Fibroblast of skin of right quadriceps (primary cell): ENCODE measurements around the gene GTF2A1.
"Not testable (repeated sequence)": the region's sequence is repeated elsewhere in the genome, so short reads cannot be mapped to it uniquely, and the experiment has no call there.

Source experiments
- DNase-seq: peaks from one replicate; pipeline ENCODE4 v3.0.0-alpha.2; 2013

GTF2A1 gene

GRCh38 chr14:81220830-81221578, at the start of gene GTF2A1:
Gene GTF2A1 (minus strand): TSS chr14:81220959. CDS start chr14:81220518, 441 bp downstream.
- DNase-seq: peak; percentile 97

- no peak for DNase-seq
Observed at GRCh38 chr14:81269979-81270375, 49.2 kb upstream of the GTF2A1 start.

DNA sequence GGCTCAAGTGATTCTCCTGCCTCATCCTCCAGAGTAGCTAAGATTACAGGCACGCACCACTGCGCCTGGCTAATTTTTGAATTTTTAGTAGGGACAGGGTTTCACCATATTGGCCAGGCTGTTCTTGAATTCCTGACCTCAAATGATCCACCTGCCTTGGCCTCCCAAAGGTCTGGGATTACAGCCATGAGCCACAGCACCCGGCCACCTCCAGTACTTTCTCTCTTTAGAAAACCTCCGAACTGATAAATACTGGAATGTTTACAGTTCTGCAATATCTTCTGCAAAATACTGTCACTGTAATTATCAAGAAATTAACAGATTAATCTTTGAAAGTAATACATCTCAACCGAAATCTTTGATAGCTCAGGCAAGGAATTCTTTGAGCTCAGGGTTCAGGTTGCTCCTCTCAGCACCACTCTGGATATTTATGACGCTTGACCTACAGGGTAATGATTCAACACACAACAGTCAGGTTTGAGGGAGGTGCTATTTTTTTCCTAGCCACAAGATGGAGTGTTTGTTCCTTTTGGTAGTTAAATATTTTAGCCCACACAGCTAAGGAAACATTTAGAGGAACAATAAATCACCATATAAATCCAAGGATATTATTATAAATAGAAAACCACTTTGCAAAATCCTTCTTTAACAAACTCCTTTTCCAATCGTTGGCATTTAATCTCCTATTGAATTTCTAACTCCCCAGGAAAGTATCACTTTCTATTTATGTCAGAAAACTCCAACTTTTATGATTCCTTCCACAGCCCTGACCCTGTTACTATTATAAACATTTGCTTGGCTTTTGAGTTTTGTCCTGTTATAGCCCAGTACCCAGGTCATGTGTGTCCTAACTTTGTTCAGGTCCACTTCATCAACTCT, 48.6 kb upstream of the GTF2A1 start:
- peak; percentile 64 for DNase-seq

DNA sequence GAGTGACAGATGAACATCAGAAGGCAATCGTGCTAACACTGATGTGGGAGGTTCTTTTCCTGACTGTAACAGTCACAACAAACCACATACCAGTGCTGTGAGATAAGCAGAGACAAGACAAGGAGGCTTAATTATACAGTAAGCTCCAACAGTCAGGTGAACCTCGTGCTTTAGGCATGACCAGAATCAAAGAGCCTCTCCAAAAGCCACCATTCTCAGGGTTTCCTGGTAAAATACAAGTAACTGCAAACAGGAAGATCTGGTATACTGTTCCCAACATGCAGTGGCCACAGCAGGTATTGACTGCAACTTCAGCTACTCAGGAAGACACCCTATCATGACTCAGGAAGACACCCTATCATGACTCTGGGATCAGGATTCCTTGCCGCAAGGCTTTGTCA, 47.3 kb upstream of the GTF2A1 start:
- DNase-seq: no peak

DNA sequence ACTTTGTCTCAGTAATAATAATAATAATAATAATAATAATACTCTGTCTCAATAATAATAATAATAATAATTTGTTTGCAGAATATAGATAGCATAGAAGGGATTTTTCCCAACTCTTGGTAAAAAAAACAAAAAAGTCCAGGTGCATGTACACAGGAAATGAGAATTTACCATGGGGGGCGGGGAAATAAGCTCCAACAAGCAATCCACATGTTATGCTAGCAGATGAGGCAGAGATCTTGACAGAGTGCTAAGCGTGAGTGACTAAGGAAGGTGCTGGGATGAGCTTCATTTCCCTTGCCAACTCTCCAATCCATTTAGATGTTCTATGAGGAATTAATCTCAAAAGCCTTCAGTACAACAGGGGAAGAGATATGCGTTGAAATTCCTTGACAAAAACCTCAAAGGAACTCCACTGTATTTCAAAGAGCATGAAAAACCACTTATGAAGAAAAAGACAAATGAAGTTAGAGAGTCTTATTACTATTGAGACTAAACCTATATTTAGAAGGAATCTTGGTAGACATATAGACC, 44.9 kb upstream of the GTF2A1 start:
- no peak for DNase-seq

DNA sequence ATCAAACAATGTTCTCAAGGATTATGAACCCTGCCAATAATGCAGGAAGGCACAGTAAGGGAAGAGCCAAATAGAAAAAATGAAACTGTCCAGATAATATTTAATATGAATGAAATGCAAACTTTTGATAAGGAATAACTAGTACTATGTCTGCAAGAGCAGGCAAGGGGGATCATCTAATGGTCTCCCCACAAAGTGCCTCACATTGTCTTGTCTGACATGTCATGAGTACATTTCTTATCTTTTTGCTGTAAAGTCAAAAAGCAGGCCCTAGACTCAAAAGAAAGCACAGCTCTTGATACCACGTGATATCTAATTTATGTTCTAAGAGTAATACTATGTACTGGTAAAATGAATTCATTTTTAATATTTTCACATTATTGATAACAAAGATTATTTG, 43.9 kb upstream of the GTF2A1 start:
- no peak for DNase-seq

- no peak for DNase-seq
Observed at GRCh38 chr14:81263777-81264410, 43.1 kb upstream of the GTF2A1 start.

- peak; percentile 5 for DNase-seq
Observed at GRCh38 chr14:81261176-81261575, 40.4 kb upstream of the GTF2A1 start.

DNA sequence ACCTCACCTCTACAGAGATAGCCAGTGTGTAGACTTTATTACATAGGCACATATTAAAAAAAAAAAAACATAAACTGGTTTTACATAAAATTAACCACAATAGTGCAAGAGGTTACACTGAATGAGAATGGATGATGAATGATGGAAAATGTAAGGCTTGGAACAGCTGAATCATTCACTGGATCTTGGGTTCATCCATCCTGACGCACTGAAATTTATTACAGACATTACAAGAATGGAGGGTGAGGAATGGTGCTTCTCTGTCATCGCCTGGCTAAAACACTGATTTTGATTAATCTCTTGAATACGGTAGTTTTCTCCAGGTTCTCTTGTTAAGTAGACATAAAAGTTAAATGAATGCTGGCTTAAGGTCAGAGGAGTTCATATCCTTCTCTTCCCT, 40.0 kb upstream of the GTF2A1 start:
- peak; percentile 9 for DNase-seq

- DNase-seq: no peak
Observed at GRCh38 chr14:81256289-81256960, 35.7 kb upstream of the GTF2A1 start.

GRCh38 chr14:81252278-81252677, 31.5 kb upstream of the GTF2A1 start:
- no peak for DNase-seq

DNA sequence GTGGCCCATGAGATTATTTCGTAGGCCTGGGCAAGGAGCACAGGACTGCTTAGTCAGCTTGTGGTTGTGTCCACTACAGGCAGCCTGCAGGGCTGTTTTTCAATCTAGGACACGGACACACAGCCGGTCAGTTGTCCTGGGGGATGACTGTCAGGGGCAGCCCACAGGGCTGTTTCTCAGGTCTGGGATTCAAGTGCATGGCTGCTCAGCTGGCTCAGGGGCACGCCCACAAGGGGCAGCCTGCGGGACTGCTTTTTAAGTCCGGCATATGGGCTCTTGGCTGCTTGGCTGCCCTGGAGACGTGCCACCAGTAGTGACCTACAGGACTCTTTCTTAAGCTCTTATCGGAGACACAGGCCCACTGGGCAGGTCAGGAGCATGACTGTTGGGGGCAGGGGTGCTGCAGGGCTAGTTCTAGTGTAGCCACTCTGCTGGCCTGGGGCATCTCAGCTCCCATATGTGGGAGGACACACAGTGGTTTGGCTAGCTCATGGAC, 26.6 kb upstream of the GTF2A1 start:
- no peak for DNase-seq

GRCh38 chr14:81246461-81247270, 25.9 kb upstream of the GTF2A1 start:
- no peak for DNase-seq

GRCh38 chr14:81245771-81246170, 25.0 kb upstream of the GTF2A1 start:
- DNase-seq: no peak

DNA sequence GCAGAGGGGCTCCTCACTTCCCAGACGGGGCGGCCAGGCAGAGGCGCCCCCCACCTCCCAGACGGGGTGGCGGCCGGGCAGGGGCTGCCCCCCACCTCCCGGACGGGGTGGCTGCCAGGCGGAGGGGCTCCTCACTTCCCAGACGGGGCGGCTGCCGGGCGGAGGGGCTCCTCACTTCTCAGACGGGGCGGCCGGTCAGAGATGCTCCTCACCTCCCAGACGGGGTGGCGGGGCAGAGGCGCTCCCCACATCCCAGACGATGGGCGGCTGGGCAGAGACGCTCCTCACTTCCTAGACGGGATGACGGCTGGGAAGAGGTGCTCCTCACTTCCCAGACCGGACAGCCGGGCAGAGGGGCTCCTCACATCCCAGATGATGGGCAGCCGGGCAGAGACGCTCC, 23.7 kb upstream of the GTF2A1 start:
- not testable (repeated sequence) for DNase-seq

GRCh38 chr14:81243499-81243898, 22.7 kb upstream of the GTF2A1 start:
- no peak for DNase-seq

DNA sequence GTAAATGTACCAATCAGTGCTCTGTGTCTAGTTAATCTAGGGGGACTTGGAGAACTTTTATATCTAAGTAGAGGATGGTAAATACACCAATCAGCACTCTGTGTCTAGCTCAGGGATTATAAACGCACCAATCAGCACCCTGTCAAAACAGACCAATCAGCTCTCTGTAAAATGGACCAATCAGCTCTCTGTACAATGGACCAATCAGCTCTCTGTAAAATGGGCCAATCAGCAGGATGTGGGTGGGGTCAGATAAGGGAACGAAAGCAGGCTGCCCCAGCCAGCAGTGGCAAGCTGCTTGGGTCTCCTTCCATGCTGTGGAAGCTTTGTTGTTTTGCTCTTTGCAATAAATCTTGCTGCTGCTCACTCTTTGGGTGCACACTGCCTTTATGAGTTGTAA, 16.1 kb upstream of the GTF2A1 start:
- not testable (repeated sequence) for DNase-seq

DNA sequence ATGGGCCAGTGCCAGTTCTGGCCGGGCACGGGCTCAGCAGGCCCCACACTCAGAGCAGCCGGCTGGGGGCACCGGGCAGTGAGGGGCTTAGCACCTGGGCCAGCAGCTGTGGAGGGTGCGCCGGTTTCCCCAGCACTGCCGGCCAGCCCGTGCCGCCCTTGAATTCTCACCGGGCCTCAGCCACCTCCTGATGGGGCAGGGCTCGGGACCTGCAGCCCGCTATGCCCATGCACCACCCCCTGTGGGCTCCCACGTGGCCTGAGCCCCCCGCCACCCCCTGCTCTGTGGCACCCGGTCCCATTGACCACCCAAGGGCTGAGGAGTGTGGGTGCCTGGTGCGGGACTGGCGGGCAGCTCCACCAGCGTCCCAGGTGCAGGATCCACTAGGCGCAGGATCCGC, 15.4 kb upstream of the GTF2A1 start:
- no peak for DNase-seq

DNA sequence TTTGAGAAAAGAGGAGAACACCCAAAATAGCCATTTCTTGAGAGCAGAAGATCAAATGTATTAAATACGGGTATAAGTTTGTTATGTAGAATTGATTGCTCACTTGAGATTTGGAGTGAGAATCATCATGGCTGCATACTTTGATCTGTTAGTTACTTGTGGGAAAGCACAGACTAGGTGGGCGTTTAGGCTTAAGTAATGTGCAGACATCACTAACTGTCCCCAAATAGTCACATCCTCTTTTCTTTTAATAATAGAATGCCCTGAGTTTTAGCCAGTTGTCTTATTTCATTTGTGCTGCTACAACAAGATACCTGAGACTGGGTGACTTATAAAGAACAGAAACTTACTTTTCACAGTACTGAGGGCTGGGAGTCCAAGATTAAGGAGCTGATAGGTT, 14.3 kb upstream of the GTF2A1 start:
- no peak for DNase-seq

GRCh38 chr14:81234278-81234677, 13.5 kb upstream of the GTF2A1 start:
- peak; percentile 28 for DNase-seq

GRCh38 chr14:81233615-81234014, 12.9 kb upstream of the GTF2A1 start:
- DNase-seq: no peak

- DNase-seq: no peak
Observed at GRCh38 chr14:81231540-81231939, 10.8 kb upstream of the GTF2A1 start.
